ENCODE results near the gene PITX2.

PITX2 gene

GRCh38 chr4:110636171-110636679 lies 13.3 kb upstream of the PITX2 start:
- DNase-seq = no peak

GRCh38 chr4:110635163-110635865 lies 12.4 kb upstream of the PITX2 start:
- DNase-seq = no peak

GRCh38 chr4:110634350-110635162 lies 11.7 kb upstream of the PITX2 start:
- no peak for DNase-seq

DNA sequence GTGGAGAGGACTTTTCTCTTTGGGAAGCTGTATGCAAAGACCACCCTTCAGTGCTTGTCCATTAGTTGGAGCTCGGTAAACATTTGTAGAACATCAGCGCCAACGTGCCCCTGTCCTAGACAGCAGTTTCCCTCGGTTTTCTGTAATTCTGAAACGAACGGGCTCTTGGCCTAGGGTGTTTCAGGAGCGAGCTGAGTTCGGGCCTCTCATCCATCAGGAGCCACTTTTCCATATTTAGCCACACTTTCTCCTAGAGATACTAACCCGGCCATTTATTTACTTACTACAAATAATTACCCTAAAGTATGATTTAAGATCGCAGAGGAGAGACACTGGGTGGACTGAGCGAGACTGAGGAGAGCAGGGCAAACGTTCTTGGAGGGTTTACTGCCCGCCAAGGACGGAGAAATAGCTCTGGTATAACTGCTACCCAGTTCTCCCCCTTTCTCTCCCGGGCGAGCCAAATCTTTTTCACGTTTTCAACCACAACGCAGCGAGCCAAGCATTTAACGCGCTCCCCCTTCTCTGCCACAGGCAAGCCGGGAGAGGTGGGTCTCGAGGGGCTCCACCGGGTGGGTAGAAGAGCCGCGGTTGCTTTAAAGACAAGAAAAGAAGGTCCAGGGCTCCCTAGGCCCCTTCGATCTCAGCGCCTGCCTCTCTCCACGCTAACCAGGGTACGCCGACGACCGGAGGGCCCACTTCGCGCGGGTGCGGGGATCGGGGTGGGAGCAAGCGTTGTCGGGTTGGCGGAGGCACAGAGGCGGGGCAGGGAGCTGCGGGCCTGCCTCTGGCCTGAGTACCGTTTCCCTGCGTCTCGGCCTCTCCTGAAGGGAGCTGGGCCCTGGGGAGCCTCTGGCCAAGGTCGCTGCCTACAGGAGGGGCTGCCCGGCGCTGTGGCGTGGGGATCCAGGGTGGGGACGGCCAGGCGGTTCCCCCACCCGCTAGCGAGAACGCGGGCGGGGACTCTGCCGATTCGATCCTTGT lies 10.8 kb upstream of the PITX2 start:
- no peak for DNase-seq

GRCh38 chr4:110632506-110633357 lies 9.9 kb upstream of the PITX2 start:
- DNase-seq = no peak

- peak; percentile 89 for DNase-seq
Observed at GRCh38 chr4:110631584-110632505, 9.0 kb upstream of the PITX2 start.

DNA sequence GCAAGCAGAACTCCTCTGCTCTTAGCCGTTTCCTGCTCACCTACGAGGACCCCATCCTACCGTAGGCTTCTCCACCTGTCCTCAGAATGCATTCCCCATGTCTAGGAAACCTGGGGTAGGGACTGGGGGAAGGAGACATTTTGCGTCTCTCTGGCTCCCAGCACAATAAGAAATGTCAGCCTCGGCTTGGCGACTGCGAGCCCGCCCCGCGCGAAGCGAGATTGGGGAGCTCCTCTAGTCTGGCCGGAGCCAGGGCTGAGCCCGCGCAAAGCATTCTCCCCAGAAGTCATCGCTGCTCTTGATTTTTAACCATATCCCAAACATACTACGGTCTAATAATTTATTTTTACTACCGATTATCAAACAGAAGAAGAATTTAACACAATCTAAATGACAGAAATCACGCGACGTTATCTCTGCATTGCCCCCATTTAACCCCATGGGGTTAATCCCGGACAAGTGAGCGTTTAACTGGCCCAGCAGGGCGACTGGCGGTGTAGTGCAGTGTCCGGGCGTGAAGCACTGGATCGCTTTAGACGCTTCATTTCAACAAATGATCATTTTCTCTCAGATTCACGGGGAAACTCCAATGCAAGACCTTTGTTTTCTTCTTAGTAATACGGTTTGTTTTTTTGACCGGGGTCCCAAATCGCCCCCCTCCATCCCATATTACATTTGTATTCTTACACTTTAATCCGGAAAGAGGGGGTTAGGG lies 8.0 kb upstream of the PITX2 start:
- no peak for DNase-seq

DNA sequence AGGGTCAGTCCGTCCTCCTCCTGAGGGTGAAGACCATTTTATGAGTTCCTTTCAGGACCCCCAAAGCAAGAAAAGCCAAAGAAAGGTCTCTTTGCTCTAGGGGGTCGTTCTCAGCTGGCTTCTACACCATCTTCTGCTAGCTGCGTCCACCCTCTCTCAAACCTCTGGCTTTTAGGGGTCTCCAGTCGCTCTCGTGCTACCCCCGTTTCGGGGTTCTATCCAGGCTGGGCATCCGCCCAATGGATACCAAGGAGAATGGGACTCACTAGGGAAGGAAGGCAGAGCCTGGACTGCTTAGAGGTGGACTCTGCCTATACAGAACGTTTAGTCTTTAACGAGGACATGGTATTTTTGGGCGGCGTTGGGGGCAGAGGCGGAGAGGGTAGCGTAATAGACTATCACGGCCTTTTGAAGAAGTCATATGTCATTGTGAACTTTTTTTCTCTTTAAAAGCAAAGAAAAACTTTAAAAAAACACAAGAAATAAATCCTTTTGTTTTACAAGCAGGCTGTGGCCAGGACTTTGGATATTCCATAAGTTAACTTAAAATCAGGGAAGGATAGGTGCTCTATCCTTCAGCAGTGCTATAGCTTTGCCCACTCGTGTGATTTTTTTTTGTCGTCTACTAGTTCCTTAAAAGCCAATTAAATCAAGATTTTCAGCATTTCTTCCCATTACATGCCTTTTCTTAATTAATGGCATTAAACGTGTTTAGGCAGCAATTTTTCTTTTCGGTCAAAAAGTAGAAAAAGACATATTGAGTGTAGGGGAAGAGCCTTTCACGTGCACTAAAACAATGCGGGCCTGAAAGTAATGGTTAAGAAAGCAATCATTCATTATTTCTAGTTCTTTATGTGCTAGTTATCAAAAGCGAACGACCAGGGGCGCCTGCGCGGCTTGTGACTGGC lies 7.2 kb upstream of the PITX2 start:
- DNase-seq = no peak

DNA sequence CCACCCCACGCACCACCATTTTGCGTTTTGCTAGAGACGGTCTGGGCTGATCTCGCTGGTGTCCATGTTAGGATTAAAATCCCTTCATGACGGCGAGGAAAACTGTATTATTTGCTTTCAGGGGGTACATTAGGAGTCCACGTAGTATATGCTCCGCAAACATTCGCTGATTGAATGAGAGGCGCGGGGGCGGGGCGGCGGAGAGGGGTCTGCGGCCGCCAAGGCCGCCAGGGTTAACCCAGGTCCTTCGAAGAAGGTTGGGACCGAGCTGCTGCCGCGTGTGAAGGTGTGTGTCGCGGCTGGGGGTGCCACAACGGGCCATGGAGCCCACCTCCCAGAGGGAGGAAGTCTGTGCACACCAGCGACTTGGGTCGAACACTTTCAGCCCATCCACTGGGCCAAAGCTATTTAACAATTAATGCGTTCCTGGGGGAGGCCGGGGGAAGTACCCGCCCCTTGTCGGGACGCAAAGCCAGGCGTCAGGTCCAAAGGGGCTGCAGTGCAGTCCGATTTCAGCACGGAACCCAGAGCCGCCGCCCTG lies 6.4 kb upstream of the PITX2 start:
- DNase-seq = no peak

- DNase-seq = no peak
Observed at GRCh38 chr4:110628663-110629213, 5.9 kb upstream of the PITX2 start.

- no peak for DNase-seq
Observed at GRCh38 chr4:110627977-110628662, 5.2 kb upstream of the PITX2 start.

GRCh38 chr4:110626532-110627153 lies 3.8 kb upstream of the PITX2 start:
- no peak for DNase-seq

DNA sequence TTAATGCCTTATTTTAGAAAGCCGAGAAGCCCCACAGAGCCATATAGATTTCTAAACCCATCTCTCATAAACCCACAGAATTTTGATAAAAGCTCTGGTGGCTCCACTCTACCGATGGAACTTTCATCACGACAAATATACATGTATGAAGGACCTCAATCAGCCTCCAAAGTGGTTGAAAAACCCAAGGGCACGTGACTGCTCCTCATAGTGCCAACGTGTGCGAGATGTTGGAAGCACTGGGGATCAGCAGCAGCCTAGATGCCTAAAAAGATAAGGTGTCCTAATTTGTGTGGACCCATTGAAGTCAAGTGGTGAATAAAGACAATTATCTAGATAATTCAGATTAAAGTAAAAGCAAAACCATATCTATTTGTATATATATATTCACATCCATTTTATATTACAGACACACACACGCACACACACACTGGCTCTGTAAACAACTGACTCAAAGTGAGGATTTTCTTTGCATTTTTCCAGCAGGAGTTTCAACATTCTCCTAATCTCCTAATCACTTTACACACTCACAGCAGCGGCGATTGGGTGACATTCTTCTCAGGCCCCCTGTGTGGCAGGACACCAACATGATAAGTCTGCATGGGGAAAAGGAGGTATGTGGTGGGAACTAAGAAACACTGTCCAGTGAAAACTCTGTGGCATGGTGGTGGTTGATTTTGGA lies 2.8 kb upstream of the PITX2 start:
- DNase-seq = no peak

DNA sequence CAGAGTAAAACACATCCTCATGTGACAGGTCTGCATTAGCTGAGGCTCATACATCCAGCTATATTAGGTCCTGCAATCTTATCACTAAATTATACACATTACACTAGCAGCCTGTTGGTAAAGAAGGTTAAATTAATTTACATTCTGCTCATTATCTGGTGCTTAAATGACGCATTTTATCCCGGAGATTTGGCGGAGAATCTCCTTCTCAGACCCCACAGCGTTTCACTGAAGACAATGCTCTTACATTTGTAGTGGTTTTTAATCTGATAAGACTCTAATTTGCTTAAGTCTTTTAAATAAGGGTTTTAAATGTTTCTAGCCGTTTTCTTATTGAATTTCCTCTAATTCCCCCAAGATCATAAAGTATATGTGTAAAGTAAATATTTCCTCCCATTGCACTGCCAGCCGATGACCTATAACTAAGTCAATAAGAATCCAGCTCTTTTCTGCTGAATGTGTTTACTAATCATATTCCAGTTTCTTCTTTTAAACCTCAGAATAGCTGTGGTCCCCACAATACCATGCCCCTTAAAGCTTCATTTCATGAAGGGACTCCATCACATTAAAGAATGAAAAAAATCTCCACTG lies 2.1 kb upstream of the PITX2 start:
- DNase-seq = no peak

DNA sequence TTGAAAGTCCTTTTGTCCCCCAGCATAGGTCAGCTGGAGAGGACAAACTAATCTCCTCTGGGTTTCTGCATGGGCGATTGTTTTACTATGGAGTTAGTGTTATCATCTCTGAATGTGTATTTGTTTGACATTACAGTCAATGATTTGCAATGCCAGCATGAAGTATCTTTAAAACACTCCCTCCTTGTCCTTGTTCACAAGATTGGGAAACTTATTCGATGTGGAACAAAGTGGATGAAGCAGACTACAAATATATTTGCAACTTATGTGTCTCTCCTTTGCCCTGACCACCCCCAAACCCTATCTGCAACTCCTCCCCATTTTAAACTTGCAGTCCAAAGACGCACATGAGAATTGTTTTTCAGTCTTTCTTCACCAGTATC lies 1.5 kb upstream of the PITX2 start:
- DNase-seq = no peak

GRCh38 chr4:110623718-110624397 lies 981 bp upstream of the PITX2 start:
- no peak for DNase-seq

All from hematopoietic multipotent progenitor cell treated with erythropoietin and hydrocortisone succinate and interleukin-3 and kit ligand, for 4 days (in vitro differentiated cells).